HepG2 (cell line): ENCODE results near the gene SMYD1. TPM values are rescaled to one million over a fixed set of nuclear protein-coding genes. Genes with fewer than 3 reads are reported as not detected.

ENCODE experiments used
- CBX1 ChIP-seq: IDR thresholded peaks from one replicate; pipeline ENCODE4 v1.6.1; 2016; ENCODE audit warnings: antibody characterized with exemption, low read depth
- HNF4A ChIP-seq: sonication (generic); formaldehyde crosslinking; IDR thresholded peaks from 2 replicates; pipeline ENCODE4 v1.4.0; 2020; ENCODE audit warnings: missing genetic modification reagents
- HOXA5 ChIP-seq: sonication (generic); formaldehyde crosslinking; IDR thresholded peaks from 2 replicates; pipeline ENCODE4 v1.4.0; 2020; ENCODE audit warnings: missing genetic modification reagents
- NCOA1 ChIP-seq: sonication (generic); formaldehyde crosslinking; IDR thresholded peaks from 2 replicates; pipeline ENCODE4 v1.9.0; 2021; ENCODE audit warnings: missing genetic modification reagents
- NCOA2 ChIP-seq: sonication (generic); formaldehyde crosslinking; IDR thresholded peaks from 2 replicates; pipeline ENCODE4 v1.8.0; 2022; ENCODE audit warnings: inconsistent platforms
- PBX2 ChIP-seq: IDR thresholded peaks from 2 replicates; pipeline ENCODE4 v1.6.1; 2016; ENCODE audit warnings: control low read depth
- RBAK ChIP-seq: sonication (generic); formaldehyde crosslinking; IDR thresholded peaks from 2 replicates; pipeline ENCODE4 v1.5.1; 2020; ENCODE audit warnings: mild to moderate bottlenecking, missing genetic modification reagents
- SOX6 ChIP-seq, 2 experiments: fragments of 450-650 bp in 1 of 2; sonication (generic) in 1 of 2; formaldehyde crosslinking in 1 of 2; IDR thresholded peaks; 2 replicates each; pipeline versions ENCODE4 v1.4.0 to v1.6.1; 2017 to 2020; ENCODE audit warnings: antibody characterized with exemption in 1 of 2, mild to moderate bottlenecking in 1 of 2, missing genetic modification reagents in 1 of 2
- TAF15 ChIP-seq: fragments of 200-400 bp; formaldehyde crosslinking; IDR thresholded peaks from one replicate; pipeline ENCODE4 v1.6.1; 2018; ENCODE audit warnings: mild to moderate bottlenecking, low read depth, low read length; ENCODE audit not compliant: poor library complexity, severe bottlenecking
- U2AF2 ChIP-seq: fragments of 200-400 bp; formaldehyde crosslinking; IDR thresholded peaks from 2 replicates; pipeline ENCODE4 v1.6.1; 2017; ENCODE audit warnings: low read depth, mild to moderate bottlenecking, low read length
- XBP1 ChIP-seq: sonication (generic); formaldehyde crosslinking; IDR thresholded peaks from 2 replicates; pipeline ENCODE4 v1.5.0; 2020; ENCODE audit warnings: missing genetic modification reagents
- XRCC5 ChIP-seq: fragments of 200-400 bp; formaldehyde crosslinking; optimal IDR thresholded peaks from 2 replicates; pipeline ENCODE3; 2017; ENCODE audit warnings: mild to moderate bottlenecking, low read length
- YY1 ChIP-seq: IDR thresholded peaks from 2 replicates; pipeline ENCODE4 v1.6.1; 2011; ENCODE audit warnings: low read length, low read depth, moderate library complexity, mild to moderate bottlenecking; ENCODE audit not compliant: insufficient read depth, insufficient replicate concordance
- ZBTB26 ChIP-seq: IDR thresholded peaks from 2 replicates; pipeline ENCODE4 v1.6.1; 2016; ENCODE audit warnings: missing compliant biosample characterization, missing genetic modification reagents, borderline replicate concordance
- ZFP37 ChIP-seq: sonication (generic); formaldehyde crosslinking; IDR thresholded peaks from 2 replicates; pipeline ENCODE4 v1.4.0; 2020; ENCODE audit warnings: missing genetic modification reagents, borderline replicate concordance
- ZNF382 ChIP-seq: sonication (generic); formaldehyde crosslinking; IDR thresholded peaks from 2 replicates; pipeline ENCODE4 v1.5.0; 2020; ENCODE audit warnings: missing genetic modification reagents, mild to moderate bottlenecking, borderline replicate concordance
- ZNF562 ChIP-seq: sonication (generic); formaldehyde crosslinking; IDR thresholded peaks from 2 replicates; pipeline ENCODE4 v1.8.0; 2022; ENCODE audit warnings: missing genetic modification reagents, borderline replicate concordance
- ZNF639 ChIP-seq: conservative IDR thresholded peaks from 2 replicates; pipeline ENCODE4 v1.6.1; 2018; ENCODE audit warnings: missing genetic modification reagents
- ZNF703 ChIP-seq: sonication (generic); formaldehyde crosslinking; IDR thresholded peaks from 2 replicates; pipeline ENCODE4 v1.5.1; 2020; ENCODE audit warnings: missing genetic modification reagents, mild to moderate bottlenecking, moderate library complexity, borderline replicate concordance
- ZNF704 ChIP-seq: sonication (generic); formaldehyde crosslinking; IDR thresholded peaks from 2 replicates; pipeline ENCODE4 v1.8.1; 2023; ENCODE audit warnings: mild to moderate bottlenecking, inconsistent platforms, moderate library complexity, missing genetic modification reagents, borderline replicate concordance
- ZSCAN12 ChIP-seq: sonication (generic); formaldehyde crosslinking; IDR thresholded peaks from 2 replicates; pipeline ENCODE4 v1.9.0; 2021; ENCODE audit warnings: mild to moderate bottlenecking, missing genetic modification reagents
- ZSCAN9 ChIP-seq: IDR thresholded peaks from 2 replicates; pipeline ENCODE4 v1.6.1; 2016; ENCODE audit warnings: borderline replicate concordance
- polyA plus RNA-seq, 8 experiments: library from polyadenylated mRNA; depleted of rRNA in 3 of 8; stranded (reverse) in 7 of 8; unstranded in 1 of 8; fragments of >200 nt; fragmentation: Illumina TruSeq in 4 of 8; extraction: Trizol in 4 of 8; gene quantifications; 2 replicates each; pipeline versions ENCODE4 v1.2.1 to v1.2.3, GENCODE V29; 2011 to 2016; ENCODE audit warnings: low read depth in 4 of 8, missing spikeins in 1 of 8, mixed read lengths in 1 of 8; ENCODE audit not compliant: insufficient read depth in 1 of 8
- total RNA-seq, 5 experiments: library from RNA; depleted of rRNA; stranded (reverse); fragments of >200 nt; fragmentation: Illumina TruSeq; extraction: Trizol; gene quantifications; 2 replicates each; pipeline ENCODE4 v1.2.3, GENCODE V29; 2016; ENCODE audit warnings: low read depth in 1 of 5

The SMYD1 gene
- total and polyA plus RNA-seq, 2 of the 13 experiments (the other 11 are each of a cell fraction or from before 2014, with no cell fraction given): not detected

GRCh38 chr2:88126772-88127637 lies 59.4 kb downstream of the SMYD1 start (continued):
- TF ChIP-seq HOXA5 (CRISPR knock-in tag) (no peak), PBX2 (CRISPR knock-in tag) (no peak), ZSCAN9 (0 out of 2 replicates have a peak, but pooled peaks have one; percentile 1), SOX6 (IDR thresholded peaks at IDR 0.05) (no peak), SOX6 (CRISPR knock-in tag; IDR thresholded peaks at IDR 0.05) (no peak), XBP1 (CRISPR knock-in tag) (0 out of 2 replicates have a peak, but pooled peaks have one; percentile 7), ZNF382 (no peak), ZSCAN12 (CRISPR knock-in tag) (0 out of 2 replicates have a peak, but pooled peaks have one; percentile 23), ZFP37 (CRISPR knock-in tag) (no peak), TAF15 (no peak), ZNF639 (no peak; the same call in 1 of the 2 replicates), ZBTB26 (CRISPR knock-in tag) (no peak), NCOA1 (CRISPR knock-in tag) (peak; percentile 37; the same call in 1 of the 2 replicates), YY1 (no peak), CBX1 (no peak), NCOA2 (CRISPR knock-in tag) (no peak), ZNF562 (CRISPR knock-in tag) (no peak; the same call in 1 of the 2 replicates), ZNF703 (CRISPR knock-in tag) (0 out of 2 replicates have a peak, but pooled peaks have one; percentile 16), U2AF2 (no peak), RBAK (CRISPR knock-in tag) (no peak), ZNF704 (CRISPR knock-in tag) (no peak; the same call in 1 of the 2 replicates), XRCC5 (no peak), HNF4A (CRISPR knock-in tag) (no peak)
